HG03097 (cell line): Measurements from ENCODE around the gene TOMM22.

ENCODE experiments used
- ATAC-seq: cut with Tn5 transposase; IDR thresholded peaks from one replicate; pipeline ENCODE4 v1.9.1; 2021; ENCODE audit not compliant: unreplicated experiment, low FRiP score

Gene TOMM22

GRCh38 chr22:38731703-38732161 is 50.0 kb downstream of the TOMM22 start:
- ATAC-seq = no peak

GRCh38 chr22:38732251-38732815 is 50.6 kb downstream of the TOMM22 start:
- no peak for ATAC-seq

- no peak for ATAC-seq
Measured at GRCh38 chr22:38733329-38733723, 51.6 kb downstream of the TOMM22 start.

- no peak for ATAC-seq
Measured at GRCh38 chr22:38733724-38734381, 52.1 kb downstream of the TOMM22 start.

GRCh38 chr22:38734421-38735100 is 52.8 kb downstream of the TOMM22 start:
- no peak for ATAC-seq
